HUES6 (cell line): ENCODE data around the gene CACHD1.
"Not testable (repeated sequence)": the region's sequence is repeated elsewhere in the genome, so short reads cannot be mapped to it uniquely, and the experiment has no call there.

Experiments used
- H3K27ac ChIP-seq: 2 replicates; pipeline ENCODE4 v1.7.0; 2013; ENCODE audit warnings: low read depth, mild to moderate bottlenecking, low read length, inconsistent platforms
- H3K27me3 ChIP-seq: 2 replicates; pipeline ENCODE4 v1.6.1; 2013; ENCODE audit warnings: low read length; ENCODE audit not compliant: control insufficient read depth, insufficient read depth
- H3K36me3 ChIP-seq: 2 replicates; pipeline ENCODE4 v1.6.1; 2013; ENCODE audit warnings: low read length; ENCODE audit not compliant: control insufficient read depth, insufficient read depth
- H3K4me1 ChIP-seq: 2 replicates; pipeline ENCODE4 v1.6.1; 2013; ENCODE audit warnings: low read length; ENCODE audit not compliant: control insufficient read depth, insufficient read depth
- H3K4me3 ChIP-seq: 2 replicates; pipeline ENCODE4 v1.5.1; 2013; ENCODE audit warnings: low read depth, low read length
- H3K9ac ChIP-seq: one replicate; pipeline ENCODE4 v1.6.1; 2013; ENCODE audit warnings: mild to moderate bottlenecking, low read length
- H3K9me3 ChIP-seq: 2 replicates; pipeline ENCODE4 v1.6.1; 2013; ENCODE audit warnings: low read depth, low read length; ENCODE audit not compliant: control insufficient read depth, insufficient read depth

Gene CACHD1

GRCh38 chr1:64734287-64734652 is 264.3 kb downstream of the CACHD1 start:
- H3K4me1 ChIP-seq: no peaks in the 10 kb centered on the region
- no peak overlapping the region for H3K4me3 ChIP-seq
- H3K9ac ChIP-seq: no peak overlapping the region
- H3K36me3 ChIP-seq: no peaks in the 10 kb centered on the region
- no peak overlapping the region for H3K27ac ChIP-seq
- H3K9me3 ChIP-seq: no peaks in the 10 kb centered on the region
- H3K27me3 ChIP-seq: no peaks in the 10 kb centered on the region

DNA sequence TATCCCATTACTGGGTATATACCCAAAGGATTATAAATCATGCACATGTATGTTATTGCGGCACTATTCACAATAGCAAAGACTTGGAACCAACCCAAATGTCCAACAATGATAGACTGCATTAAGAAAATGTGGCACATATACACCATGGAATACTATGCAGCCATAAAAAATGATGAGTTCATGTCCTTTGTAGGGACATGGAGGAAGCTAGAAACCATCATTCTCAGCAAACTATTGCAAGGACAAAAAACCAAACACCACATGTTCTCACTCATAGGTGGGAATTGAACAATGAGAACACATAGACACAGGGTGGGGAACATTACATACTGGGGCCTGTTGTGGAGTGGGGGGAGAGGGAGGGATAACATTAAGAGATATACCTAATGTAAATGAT is 270.8 kb downstream of the CACHD1 start:
- not testable (repeated sequence) for H3K36me3 ChIP-seq, H3K4me1 ChIP-seq, H3K27ac ChIP-seq, H3K4me3 ChIP-seq, H3K9ac ChIP-seq, H3K9me3 ChIP-seq, H3K27me3 ChIP-seq
